GM23338 (cell line): ENCODE results near the gene NAA16. TPM values are rescaled to one million over a fixed set of nuclear protein-coding genes. Genes with fewer than 3 reads are reported as not detected.

ENCODE experiments used
- ATAC-seq: fragments of 200-7000 bp; cut with Tn5 transposase; 3 replicates; pipeline ENCODE4 v1.9.1; 2020
- DNase-seq: peaks from one replicate; pipeline ENCODE4 v3.0.0-alpha.2; 2015; ENCODE audit warnings: low spot score
- H2AFZ ChIP-seq: fragments of 200-600 bp; sonication (generic); 2 replicates; pipeline ENCODE4 v1.8.0; 2016; ENCODE audit warnings: antibody characterized with exemption, mild to moderate bottlenecking, moderate library complexity
- H3F3A ChIP-seq: fragments of 200-600 bp; sonication (generic); replicated peaks from 2 replicates; pipeline ENCODE4 v1.8.0; 2017; ENCODE audit warnings: antibody characterized with exemption, mixed run types, low read depth
- H3K27ac ChIP-seq: fragments of 200-600 bp; sonication (generic); 2 replicates; pipeline ENCODE4 v1.6.1; 2016; ENCODE audit warnings: low read depth
- H3K27me3 ChIP-seq: fragments of 200-600 bp; sonication (generic); 2 replicates; pipeline ENCODE4 v1.8.0; 2016; ENCODE audit warnings: mild to moderate bottlenecking, mixed run types, moderate library complexity; ENCODE audit not compliant: insufficient read depth
- H3K36me3 ChIP-seq: fragments of 200-600 bp; sonication (generic); 2 replicates; pipeline ENCODE4 v1.8.0; 2016; ENCODE audit warnings: mild to moderate bottlenecking; ENCODE audit not compliant: insufficient read depth
- H3K4me1 ChIP-seq: fragments of 200-600 bp; sonication (generic); 2 replicates; pipeline ENCODE4 v1.8.0; 2016; ENCODE audit warnings: mild to moderate bottlenecking, moderate library complexity; ENCODE audit not compliant: insufficient read depth
- H3K4me2 ChIP-seq: fragments of 200-600 bp; sonication (generic); 2 replicates; pipeline ENCODE4 v1.7.1; 2017; ENCODE audit warnings: mixed run types
- H3K4me3 ChIP-seq: fragments of 200-600 bp; sonication (generic); 2 replicates; pipeline ENCODE4 v1.6.1; 2016; ENCODE audit warnings: mixed run types
- H3K79me2 ChIP-seq: fragments of 200-600 bp; sonication (generic); replicated peaks from 2 replicates; pipeline ENCODE4 v1.8.0; 2017; ENCODE audit warnings: mild to moderate bottlenecking; ENCODE audit not compliant: insufficient read depth
- H3K9me2 ChIP-seq: fragments of 200-600 bp; sonication (generic); 2 replicates; pipeline ENCODE4 v1.8.0; 2017; ENCODE audit not compliant: insufficient read depth
- H4K20me1 ChIP-seq: fragments of 200-600 bp; sonication (generic); replicated peaks from 2 replicates; pipeline ENCODE4 v1.8.0; 2017; ENCODE audit warnings: mild to moderate bottlenecking; ENCODE audit not compliant: insufficient read depth
- H3K27ac Mint-ChIP-seq: 2 replicates; pipeline ENCODE4 v1.8.0; 2020; ENCODE audit warnings: inconsistent platforms, mild to moderate bottlenecking, moderate library complexity, mixed read lengths
- H3K27me3 Mint-ChIP-seq: 3 replicates; pipeline ENCODE4 v1.8.0; 2022; ENCODE audit warnings: low read depth, mild to moderate bottlenecking, moderate library complexity, mixed read lengths, inconsistent platforms; ENCODE audit not compliant: insufficient read depth, poor library complexity
- H3K36me3 Mint-ChIP-seq: 3 replicates; pipeline ENCODE4 v1.8.0; 2021; ENCODE audit warnings: low read depth, mild to moderate bottlenecking, inconsistent platforms, moderate library complexity, mixed read lengths
- H3K4me1 Mint-ChIP-seq: 3 replicates; pipeline ENCODE4 v1.8.0; 2020; ENCODE audit warnings: mild to moderate bottlenecking, inconsistent platforms, mixed read lengths
- H3K4me3 Mint-ChIP-seq: 3 replicates; pipeline ENCODE4 v1.8.0; 2021; ENCODE audit warnings: moderate library complexity, mild to moderate bottlenecking, inconsistent platforms, mixed read lengths
- H3K9me3 Mint-ChIP-seq: 3 replicates; pipeline ENCODE4 v1.8.0; 2020; ENCODE audit warnings: moderate library complexity, mild to moderate bottlenecking, inconsistent platforms, mixed read lengths
- CREB1 ChIP-seq: fragments of 250-450 bp; sonication (Bioruptor Pico); IDR thresholded peaks from 2 replicates; pipeline ENCODE4 v1.5.0; 2020; ENCODE audit warnings: low read depth, mild to moderate bottlenecking, moderate library complexity
- CTCF ChIP-seq, 2 experiments: fragments of 200-600 bp in 1 of 2; sonication (generic) in 1 of 2; conservative IDR thresholded peaks; 2 replicates each; pipeline versions ENCODE4 v1.5.1 to v1.6.1; 2016 to 2017; ENCODE audit warnings: antibody characterized with exemption in 2 of 2, low read depth in 2 of 2, mild to moderate bottlenecking in 2 of 2, moderate library complexity in 1 of 2
- ETS1 ChIP-seq: IDR thresholded peaks from 2 replicates; pipeline ENCODE4 v1.6.1; 2016; ENCODE audit warnings: antibody characterized with exemption
- EZH2 ChIP-seq: fragments of 200-600 bp; sonication (generic); IDR thresholded peaks from one replicate; pipeline ENCODE4 v1.8.0; 2017; ENCODE audit warnings: antibody characterized with exemption, mild to moderate bottlenecking, low read depth; ENCODE audit not compliant: unreplicated experiment
- EZH2phosphoT487 ChIP-seq: fragments of 200-600 bp; sonication (generic); IDR thresholded peaks from one replicate; pipeline ENCODE4 v1.8.1; 2018; ENCODE audit warnings: antibody characterized with exemption; ENCODE audit not compliant: unreplicated experiment
- JUNB ChIP-seq: IDR thresholded peaks from one replicate; pipeline ENCODE4 v1.6.1; 2016; ENCODE audit warnings: antibody characterized with exemption; ENCODE audit not compliant: unreplicated experiment
- NANOG ChIP-seq: IDR thresholded peaks from 2 replicates; pipeline ENCODE4 v1.6.1; 2016; ENCODE audit warnings: antibody characterized with exemption, borderline replicate concordance
- POLR2AphosphoS5 ChIP-seq: IDR thresholded peaks from 2 replicates; pipeline ENCODE4 v1.6.1; 2016; ENCODE audit warnings: antibody characterized with exemption, low read depth
- STAT1 ChIP-seq: IDR thresholded peaks from one replicate; pipeline ENCODE4 v1.6.1; 2016; ENCODE audit warnings: antibody characterized with exemption; ENCODE audit not compliant: unreplicated experiment
- ZNF114 ChIP-seq: fragments of 250-450 bp; sonication (Bioruptor Pico); IDR thresholded peaks from 2 replicates; pipeline ENCODE4 v1.5.0; 2020; ENCODE audit warnings: mild to moderate bottlenecking, moderate library complexity
- ZNF331 ChIP-seq: fragments of 250-450 bp; sonication (Bioruptor Pico); IDR thresholded peaks from 2 replicates; pipeline ENCODE4 v1.5.0; 2020; ENCODE audit warnings: low read depth, mild to moderate bottlenecking, moderate library complexity
- ZNF462 ChIP-seq: fragments of 250-450 bp; sonication (Bioruptor Pico); IDR thresholded peaks from 2 replicates; pipeline ENCODE4 v1.5.0; 2020; ENCODE audit warnings: mild to moderate bottlenecking, moderate library complexity
- polyA plus RNA-seq: library from polyadenylated mRNA; unstranded; fragments of >200 nt; fragmentation: Nextera tagmentation; extraction: Ambion mirVana; gene quantifications from 2 replicates; pipeline ENCODE4 v1.2.1, GENCODE V29; 2016
- total RNA-seq: library from RNA; depleted of rRNA; stranded (reverse); fragments of >200 nt; shearing (Covaris generic); gene quantifications from 2 replicates; pipeline ENCODE4 v1.2.3, GENCODE V29; 2014
- TF ChIP-seq, protein P1 (sequence below): IDR thresholded peaks from one replicate; pipeline ENCODE4 v1.6.1; 2018; ENCODE audit warnings: antibody characterized with exemption; ENCODE audit not compliant: unreplicated experiment

The NAA16 gene
- total and polyA plus RNA-seq, 2 experiments from 2014 or later, result 42.3 to 51.7 TPM

- peaks cover 4% of the 10 kb centered on the region; the same call in 2 of the 3 replicates for H3K4me1 Mint-ChIP-seq
- Histone ChIP-seq H2AFZ (no peak overlapping the region), H3K9me2 (no peaks in the 10 kb centered on the region), H3K4me3 (no peak overlapping the region), H3K27me3 (no peaks in the 10 kb centered on the region), H3K79me2 (no peaks in the 10 kb centered on the region), H3F3A (no peaks in the 10 kb centered on the region), H4K20me1 (no peaks in the 10 kb centered on the region), H3K4me1 (no peaks in the 10 kb centered on the region), H3K36me3 (no peaks in the 10 kb centered on the region), H3K4me2 (no peak overlapping the region), H3K27ac (no peak overlapping the region)
- no peaks in the 10 kb centered on the region for H3K9me3 Mint-ChIP-seq
- no peaks in the 10 kb centered on the region for H3K27me3 Mint-ChIP-seq
- H3K36me3 Mint-ChIP-seq, result no peaks in the 10 kb centered on the region
- DNase-seq, result no peak
- TF ChIP-seq EZH2 (no peak), ZNF331 (CRISPR knock-in tag) (no peak), JUNB (no peak), ETS1 (no peak), CREB1 (no peak), STAT1 (no peak), EZH2phosphoT487 (no peak), ZNF114 (no peak), POLR2AphosphoS5 (no peak), ZNF462 (CRISPR knock-in tag) (no peak), NANOG (no peak), CTCF (conservative IDR thresholded peaks at IDR 0.05; ENCODE audit: low read depth in 2 of 2) (no peak)
- TF ChIP-seq, protein P1, sequence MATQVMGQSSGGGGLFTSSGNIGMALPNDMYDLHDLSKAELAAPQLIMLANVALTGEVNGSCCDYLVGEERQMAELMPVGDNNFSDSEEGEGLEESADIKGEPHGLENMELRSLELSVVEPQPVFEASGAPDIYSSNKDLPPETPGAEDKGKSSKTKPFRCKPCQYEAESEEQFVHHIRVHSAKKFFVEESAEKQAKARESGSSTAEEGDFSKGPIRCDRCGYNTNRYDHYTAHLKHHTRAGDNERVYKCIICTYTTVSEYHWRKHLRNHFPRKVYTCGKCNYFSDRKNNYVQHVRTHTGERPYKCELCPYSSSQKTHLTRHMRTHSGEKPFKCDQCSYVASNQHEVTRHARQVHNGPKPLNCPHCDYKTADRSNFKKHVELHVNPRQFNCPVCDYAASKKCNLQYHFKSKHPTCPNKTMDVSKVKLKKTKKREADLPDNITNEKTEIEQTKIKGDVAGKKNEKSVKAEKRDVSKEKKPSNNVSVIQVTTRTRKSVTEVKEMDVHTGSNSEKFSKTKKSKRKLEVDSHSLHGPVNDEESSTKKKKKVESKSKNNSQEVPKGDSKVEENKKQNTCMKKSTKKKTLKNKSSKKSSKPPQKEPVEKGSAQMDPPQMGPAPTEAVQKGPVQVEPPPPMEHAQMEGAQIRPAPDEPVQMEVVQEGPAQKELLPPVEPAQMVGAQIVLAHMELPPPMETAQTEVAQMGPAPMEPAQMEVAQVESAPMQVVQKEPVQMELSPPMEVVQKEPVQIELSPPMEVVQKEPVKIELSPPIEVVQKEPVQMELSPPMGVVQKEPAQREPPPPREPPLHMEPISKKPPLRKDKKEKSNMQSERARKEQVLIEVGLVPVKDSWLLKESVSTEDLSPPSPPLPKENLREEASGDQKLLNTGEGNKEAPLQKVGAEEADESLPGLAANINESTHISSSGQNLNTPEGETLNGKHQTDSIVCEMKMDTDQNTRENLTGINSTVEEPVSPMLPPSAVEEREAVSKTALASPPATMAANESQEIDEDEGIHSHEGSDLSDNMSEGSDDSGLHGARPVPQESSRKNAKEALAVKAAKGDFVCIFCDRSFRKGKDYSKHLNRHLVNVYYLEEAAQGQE, result no peak
- H3K4me3 Mint-ChIP-seq, result no peak overlapping the region
- no peak overlapping the region for H3K27ac Mint-ChIP-seq
- no peak for ATAC-seq
Observed at GRCh38 chr13:41408121-41408520, 97.1 kb downstream of the NAA16 start.
